Peyer's patch (tissue), 4 donors: ENCODE results near the gene THAP4. TPM values are rescaled to one million over a fixed set of nuclear protein-coding genes. Genes with fewer than 3 reads are reported as not detected.

ENCODE experiments used
- DNase-seq, 3 donors: peaks; one replicate each; pipeline ENCODE4 v3.0.0-alpha.2; 2017 to 2019
- H3K27ac ChIP-seq, 4 donors: fragments of 200-600 bp; sonication (generic); one replicate each; pipeline ENCODE4 v1.5.1; 2016 to 2019
- H3K27me3 ChIP-seq, 2 donors: fragments of 200-600 bp; sonication (generic); one replicate each; pipeline ENCODE4 v1.5.1; 2019
- H3K36me3 ChIP-seq, 3 donors: fragments of 200-600 bp; sonication (generic); one replicate each; pipeline ENCODE4 v1.5.1; 2016 to 2019
- H3K4me1 ChIP-seq, 4 donors: fragments of 200-600 bp; sonication (generic); one replicate each; pipeline ENCODE4 v1.5.1; 2016 to 2019
- H3K4me3 ChIP-seq, 4 donors: fragments of 200-600 bp; sonication (generic); 1 replicate in 3 of 4; 2 replicates in 1 of 4; pipeline ENCODE4 v1.5.1; 2016 to 2019; ENCODE audit warnings: mild to moderate bottlenecking in 1 of 4
- H3K9me3 ChIP-seq, 4 donors: fragments of 200-600 bp; sonication (generic); one replicate each; pipeline ENCODE4 v1.5.1; 2016 to 2019; ENCODE audit warnings: mild to moderate bottlenecking in 1 of 4
- POLR2A ChIP-seq, 2 donors: fragments of 450-650 bp; IDR thresholded peaks; one replicate each; pipeline ENCODE4 v1.5.1; 2017; ENCODE audit warnings: antibody characterized with exemption in 2 of 2, mild to moderate bottlenecking in 2 of 2, moderate library complexity in 2 of 2
- total RNA-seq, 4 donors: library from RNA; depleted of rRNA; stranded (reverse); fragments of >200 nt; gene quantifications; one replicate each; pipeline ENCODE4 v1.1.0, GENCODE V29; 2016
- TF ChIP-seq, protein P1 (sequence below), 6 experiments: fragments of 450-650 bp in 4 of 6; fragments of 200-600 bp in 2 of 6; sonication (generic) in 1 of 6; IDR thresholded peaks; one replicate each; pipeline ENCODE4 v1.5.1; 2017 to 2019; ENCODE audit warnings: antibody characterized with exemption in 6 of 6, mild to moderate bottlenecking in 3 of 6, moderate library complexity in 1 of 6

The THAP4 gene
- total RNA-seq, 4 donors from 2014 or later, result 46.4 to 90.0 (median 71.8) TPM

DNA sequence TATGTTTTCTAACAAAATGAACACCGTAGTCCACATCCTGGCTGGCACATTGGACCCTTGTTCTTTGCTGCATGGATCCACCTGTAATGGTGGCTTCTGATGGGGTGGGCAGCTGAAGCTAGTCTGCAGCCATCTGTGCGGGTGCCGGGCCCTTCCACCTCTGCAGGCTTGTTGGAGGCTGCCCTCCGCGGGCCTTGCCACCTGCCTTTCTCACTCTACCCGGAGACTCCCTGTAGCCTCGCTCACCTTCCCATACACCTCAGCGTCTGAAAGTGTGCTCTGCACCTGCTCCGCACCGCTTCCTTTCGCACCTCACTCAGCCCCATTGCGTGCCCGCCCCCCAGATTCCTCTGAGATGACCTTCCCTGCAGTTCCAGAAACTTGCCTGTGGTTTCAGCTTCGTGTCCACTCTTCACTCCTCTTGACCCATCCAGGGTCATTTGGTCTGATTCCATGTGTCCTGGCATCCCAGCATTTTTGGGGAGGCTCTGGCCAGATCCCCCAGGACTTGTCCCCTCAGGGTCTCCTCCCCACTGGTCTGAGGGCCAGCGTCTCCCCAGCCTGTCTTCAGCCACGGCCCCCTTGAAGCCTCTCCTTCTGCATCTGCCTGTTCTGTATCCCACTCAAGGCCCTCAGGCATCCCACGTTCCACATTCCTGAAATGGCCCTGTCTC is 18.7 kb upstream of the THAP4 start:
- Histone ChIP-seq H3K36me3 (peaks cover 0 to 97% (median 0%) of the 10 kb centered on the region in 3 donors), H3K4me3 (no peak overlapping the region), H3K27ac (no peak overlapping the region), H3K9me3 (no peaks in the 10 kb centered on the region), H3K4me1 (no peaks in the 10 kb centered on the region), H3K27me3 (no peaks in the 10 kb centered on the region)
- DNase-seq, result no peak
- TF ChIP-seq, protein P1, sequence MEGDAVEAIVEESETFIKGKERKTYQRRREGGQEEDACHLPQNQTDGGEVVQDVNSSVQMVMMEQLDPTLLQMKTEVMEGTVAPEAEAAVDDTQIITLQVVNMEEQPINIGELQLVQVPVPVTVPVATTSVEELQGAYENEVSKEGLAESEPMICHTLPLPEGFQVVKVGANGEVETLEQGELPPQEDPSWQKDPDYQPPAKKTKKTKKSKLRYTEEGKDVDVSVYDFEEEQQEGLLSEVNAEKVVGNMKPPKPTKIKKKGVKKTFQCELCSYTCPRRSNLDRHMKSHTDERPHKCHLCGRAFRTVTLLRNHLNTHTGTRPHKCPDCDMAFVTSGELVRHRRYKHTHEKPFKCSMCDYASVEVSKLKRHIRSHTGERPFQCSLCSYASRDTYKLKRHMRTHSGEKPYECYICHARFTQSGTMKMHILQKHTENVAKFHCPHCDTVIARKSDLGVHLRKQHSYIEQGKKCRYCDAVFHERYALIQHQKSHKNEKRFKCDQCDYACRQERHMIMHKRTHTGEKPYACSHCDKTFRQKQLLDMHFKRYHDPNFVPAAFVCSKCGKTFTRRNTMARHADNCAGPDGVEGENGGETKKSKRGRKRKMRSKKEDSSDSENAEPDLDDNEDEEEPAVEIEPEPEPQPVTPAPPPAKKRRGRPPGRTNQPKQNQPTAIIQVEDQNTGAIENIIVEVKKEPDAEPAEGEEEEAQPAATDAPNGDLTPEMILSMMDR (IDR thresholded peaks at IDR 0.05), result no peak
- no peak for TF ChIP-seq POLR2A (IDR thresholded peaks at IDR 0.05)

DNA sequence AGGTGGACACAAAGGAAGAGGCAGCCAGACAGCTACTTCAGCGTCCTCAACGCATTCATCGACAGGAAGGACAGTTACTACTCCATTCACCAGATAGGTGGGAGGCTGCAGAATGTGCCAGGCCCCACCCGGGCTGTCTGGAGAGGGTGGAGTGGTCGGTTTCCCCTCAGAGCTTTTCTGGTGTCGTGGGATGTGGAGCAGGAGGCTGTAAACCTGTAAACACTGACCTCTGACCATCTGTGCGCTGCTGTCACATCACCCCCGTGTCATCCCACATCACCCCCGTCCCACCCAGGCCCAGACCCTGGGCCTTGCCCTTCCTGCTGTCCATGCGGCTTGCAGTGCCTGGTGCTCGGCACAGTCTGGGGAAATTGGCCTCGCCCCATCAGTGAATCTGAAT is 17.6 kb upstream of the THAP4 start:
- DNase-seq, result no peak
- Histone ChIP-seq H3K9me3 (no peaks in the 10 kb centered on the region), H3K4me3 (no peak overlapping the region), H3K27me3 (no peaks in the 10 kb centered on the region), H3K36me3 (peaks cover 0 to 86% (median 0%) of the 10 kb centered on the region in 3 donors), H3K27ac (no peak overlapping the region), H3K4me1 (no peaks in the 10 kb centered on the region)
- TF ChIP-seq, protein P1 (IDR thresholded peaks at IDR 0.05), result no peak
- TF ChIP-seq POLR2A (IDR thresholded peaks at IDR 0.05), result no peak

DNA sequence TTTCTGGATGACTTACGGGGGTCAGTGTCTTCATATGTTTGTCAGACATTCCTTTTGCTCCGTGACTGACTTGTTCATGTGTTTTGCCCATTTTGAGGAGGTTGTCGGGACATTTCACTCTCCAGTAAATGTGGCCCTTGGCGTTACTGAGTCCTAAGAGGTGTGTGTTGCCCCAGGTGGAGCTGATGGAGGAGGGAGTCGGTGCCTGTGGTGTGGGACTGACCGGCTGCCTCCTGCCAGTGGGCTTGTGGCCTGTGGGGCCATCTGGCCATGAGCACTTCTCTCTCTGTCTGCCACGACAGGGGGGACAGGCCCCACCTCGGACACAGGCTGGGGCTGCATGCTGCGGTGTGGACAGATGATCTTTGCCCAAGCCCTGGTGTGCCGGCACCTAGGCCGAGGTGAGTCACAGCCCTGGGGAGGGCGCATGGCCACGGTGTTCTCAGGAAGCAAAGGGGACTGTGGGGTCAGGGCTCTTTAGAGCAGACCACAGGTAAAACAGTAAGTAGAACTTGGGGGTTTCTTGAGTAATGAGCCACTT is 16.3 kb upstream of the THAP4 start:
- no peaks in the 10 kb centered on the region for H3K27me3 ChIP-seq
- no peaks in the 10 kb centered on the region for H3K9me3 ChIP-seq
- no peak for DNase-seq
- TF ChIP-seq, protein P1 (IDR thresholded peaks at IDR 0.05), result no peak
- TF ChIP-seq POLR2A (IDR thresholded peaks at IDR 0.05), result no peak
- no peaks in the 10 kb centered on the region for H3K4me1 ChIP-seq
- H3K36me3 ChIP-seq, result peaks cover 0 to 73% (median 0%) of the 10 kb centered on the region in 3 donors
- no peak overlapping the region for H3K4me3 ChIP-seq
- no peak overlapping the region for H3K27ac ChIP-seq

DNA sequence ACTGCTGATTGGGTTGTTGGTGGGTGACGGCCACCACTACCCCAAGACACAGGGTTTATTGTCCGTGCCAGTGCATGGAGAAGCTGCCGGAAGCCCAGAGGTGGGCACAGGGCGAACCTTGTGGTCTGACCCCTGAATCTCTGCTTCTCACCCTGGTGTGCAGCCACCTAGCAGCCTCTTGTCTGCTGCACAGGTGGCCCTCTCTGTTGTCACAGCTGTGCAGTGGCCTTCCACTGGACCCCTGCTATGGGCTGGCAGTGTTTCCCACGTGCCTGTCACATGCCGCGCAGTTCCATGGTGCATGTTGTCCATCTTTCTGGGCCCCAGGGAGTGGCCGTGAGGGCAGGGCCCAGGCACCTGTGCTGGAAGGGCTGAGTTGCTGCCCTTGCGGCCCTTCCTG is 15.8 kb upstream of the THAP4 start:
- Histone ChIP-seq H3K27ac (no peak overlapping the region), H3K9me3 (no peaks in the 10 kb centered on the region), H3K36me3 (peaks cover 0 to 67% (median 0%) of the 10 kb centered on the region in 3 donors), H3K4me1 (no peaks in the 10 kb centered on the region), H3K27me3 (no peaks in the 10 kb centered on the region), H3K4me3 (no peak overlapping the region)
- no peak for DNase-seq
- TF ChIP-seq, protein P1 (IDR thresholded peaks at IDR 0.05), result no peak
- TF ChIP-seq POLR2A (IDR thresholded peaks at IDR 0.05), result no peak

DNA sequence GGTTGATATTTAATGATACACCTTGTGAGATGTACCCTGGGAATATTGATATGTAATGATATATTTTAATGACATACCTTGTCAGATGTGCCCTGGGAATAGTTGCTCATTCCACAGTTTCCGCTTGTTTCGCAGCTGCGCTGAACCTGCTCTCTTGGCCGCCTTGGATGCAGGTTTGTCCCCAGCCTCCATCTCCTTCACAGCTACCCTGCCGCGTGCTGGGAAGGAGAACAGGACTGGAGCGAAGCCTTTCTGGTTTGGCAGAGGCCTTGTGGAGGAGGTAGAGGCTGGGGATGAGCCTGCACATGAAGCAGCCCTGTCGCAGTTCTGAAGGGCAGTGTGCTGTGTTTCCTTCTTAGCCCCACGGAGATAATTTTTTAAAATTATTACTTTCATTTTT is 15.2 kb upstream of the THAP4 start:
- Histone ChIP-seq H3K27ac (no peak overlapping the region), H3K9me3 (no peaks in the 10 kb centered on the region), H3K4me1 (no peaks in the 10 kb centered on the region), H3K36me3 (peaks cover 0 to 61% (median 0%) of the 10 kb centered on the region in 3 donors), H3K4me3 (no peak overlapping the region), H3K27me3 (no peaks in the 10 kb centered on the region)
- DNase-seq, result no peak
- TF ChIP-seq POLR2A (IDR thresholded peaks at IDR 0.05), result no peak
- TF ChIP-seq, protein P1 (IDR thresholded peaks at IDR 0.05), result no peak
